Measurements from ENCODE around the gene LRIT2. TPM values are rescaled to one million over a fixed set of nuclear protein-coding genes. Genes with fewer than 3 reads are reported as not detected.

Gene LRIT2
- total and polyA plus RNA-seq, 9 of the 15 experiments (the other 6 are each of a cell fraction or from before 2014, with no cell fraction given), result not detected

- TF ChIP-seq ZMIZ1 (IDR thresholded peaks at IDR 0.05; ENCODE audit: low read depth in 2 of 2, low read length in 2 of 2), result no peak; a peak in 1 of 4 replicates
- TF ChIP-seq MAZ (CRISPR knock-in tag; conservative IDR thresholded peaks at IDR 0.05 in 1 of 2, IDR thresholded peaks at IDR 0.05 in 1 of 2), result peak in 1 of 2 experiments; percentile 38; a peak in 1 of 4 replicates
- no peak for TF ChIP-seq XRCC4 (IDR thresholded peaks at IDR 0.05; ENCODE audit: extremely low read depth, insufficient read depth, insufficient read length)
- peak; percentile 77 for TF ChIP-seq CC2D1A (IDR thresholded peaks at IDR 0.05)
- no peak for TF ChIP-seq RNF219 (CRISPR knock-in tag; IDR thresholded peaks at IDR 0.05)
- TF ChIP-seq GATAD2B (IDR thresholded peaks at IDR 0.05; ENCODE audit: borderline replicate concordance), result no peak
- 0 out of 2 replicates have a peak, but pooled peaks have one; percentile 11 for TF ChIP-seq MYC (IDR thresholded peaks at IDR 0.05; ENCODE audit: low read depth, low read length)
- TF ChIP-seq MYC (CRISPR knock-in tag; IDR thresholded peaks at IDR 0.05; ENCODE audit: borderline replicate concordance, low read depth), result no peak
- no peak for TF ChIP-seq SMAD2 (IDR thresholded peaks at IDR 0.05; ENCODE audit: low read depth, low read length)
- no peak for TF ChIP-seq ID3 (CRISPR knock-in tag; IDR thresholded peaks at IDR 0.05)
- no peak for TF ChIP-seq ID3 (tag; IDR thresholded peaks at IDR 0.05)
- no peak for TF ChIP-seq MEIS2 (IDR thresholded peaks at IDR 0.05; ENCODE audit: partially characterized antibody)
- no peak for TF ChIP-seq ZNF212 (CRISPR knock-in tag; IDR thresholded peaks at IDR 0.05)
- TF ChIP-seq MCM3 (IDR thresholded peaks at IDR 0.05), result no peak
- TF ChIP-seq MXD1 (CRISPR knock-in tag; IDR thresholded peaks at IDR 0.05; ENCODE audit: borderline replicate concordance, poor library complexity, severe bottlenecking), result no peak
- no peak for TF ChIP-seq TAF15 (IDR thresholded peaks at IDR 0.05; ENCODE audit: low read depth, low read length)
- TF ChIP-seq MIER1 (IDR thresholded peaks at IDR 0.05; ENCODE audit: low read depth), result no peak
- peak; percentile 46; the same call in 1 of the 2 replicates for TF ChIP-seq EGR1 (conservative IDR thresholded peaks at IDR 0.05)
- no peak for TF ChIP-seq HDAC8 (tag; IDR thresholded peaks at IDR 0.05)
- TF ChIP-seq JUN (IDR thresholded peaks at IDR 0.05; ENCODE audit: borderline replicate concordance, low read depth, low read length), result no peak
- no peak for TF ChIP-seq JUN (CRISPR knock-in tag; IDR thresholded peaks at IDR 0.05; ENCODE audit: borderline replicate concordance)
- no peak for TF ChIP-seq ZNF24 (IDR thresholded peaks at IDR 0.05)
- 0 out of 2 replicates have a peak, but pooled peaks have one; percentile 13 for TF ChIP-seq CTBP1 (IDR thresholded peaks at IDR 0.05; ENCODE audit: borderline replicate concordance)
- TF ChIP-seq OTX1 (CRISPR knock-in tag; IDR thresholded peaks at IDR 0.05), result 0 out of 2 replicates have a peak, but pooled peaks have one; percentile 4
Observed at GRCh38 chr10:84264611-84265141, 39.3 kb upstream of the LRIT2 start (continued).

Measured in K562 (cell line).